ENCODE results near the gene LMTK2. TPM values are rescaled to one million over a fixed set of nuclear protein-coding genes. Genes with fewer than 3 reads are reported as not detected.
A peak's percentile ranks its signal among the peaks of the same experiment; 100 is the strongest.

The LMTK2 gene
- total RNA-seq, 1 experiment from 2014 or later, result 17.8 TPM

DNA sequence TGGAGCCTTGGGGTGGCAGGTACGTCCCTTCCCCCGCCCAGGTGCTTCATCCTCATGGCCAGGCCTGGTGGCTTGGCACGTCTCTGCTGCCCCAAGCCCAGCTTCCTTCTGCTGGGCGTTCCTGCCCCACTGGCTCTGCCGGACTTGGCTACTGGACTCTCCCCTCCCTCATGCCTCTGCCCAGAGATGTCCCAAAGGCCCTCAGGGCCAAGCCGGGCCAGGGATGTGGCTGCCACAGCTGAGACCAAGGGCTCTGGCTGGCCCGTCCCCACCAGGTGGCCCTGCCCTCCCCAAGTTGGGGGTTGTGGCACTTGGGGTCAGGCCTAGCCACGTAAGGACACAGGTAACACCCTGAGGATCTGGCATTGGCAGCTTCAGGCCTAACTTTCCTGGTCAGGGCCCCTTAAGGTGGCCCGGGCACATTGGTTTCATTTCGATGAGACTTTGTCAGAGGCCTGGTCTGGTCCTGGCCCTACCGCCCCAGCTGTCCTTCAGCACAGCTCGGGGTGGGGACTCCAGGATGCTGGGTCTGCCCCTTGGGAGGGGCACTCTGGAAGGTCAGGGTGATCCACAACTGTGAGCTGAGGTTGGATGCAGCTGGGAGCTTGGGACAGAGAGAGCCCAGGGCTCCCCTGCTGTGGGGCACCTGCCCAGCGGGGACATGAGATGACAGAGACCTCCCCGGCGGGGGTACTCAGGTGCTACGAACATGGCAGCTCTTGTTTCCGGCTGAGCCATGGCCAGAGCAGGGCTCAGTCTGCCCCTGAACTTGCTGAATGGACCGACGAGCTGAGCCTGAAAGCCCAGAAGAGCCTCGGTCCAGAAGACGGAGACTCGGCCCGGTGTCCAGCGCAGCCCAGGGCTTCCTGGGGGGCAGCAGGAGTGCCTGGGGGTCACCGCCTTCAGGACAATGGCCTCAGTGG lies 107.5 kb downstream of the LMTK2 start:
- Histone ChIP-seq H3K4me3 (replicated peaks in 1 of 2; ENCODE audit: low read depth in 1 of 2, low read length in 2 of 2) (no peak overlapping the region), H3K4me1 (ENCODE audit: control insufficient read depth in 1 of 2, insufficient read depth in 2 of 2, low read length in 2 of 2) (peaks cover 3 to 7% of the 10 kb centered on the region in 2 experiments; a peak in 2 of 4 replicates), H4K20me1 (ENCODE audit: insufficient read depth) (no peaks in the 10 kb centered on the region), H3K9ac (ENCODE audit: low read length) (no peak overlapping the region), H3K4me2 (ENCODE audit: low read length) (no peak overlapping the region), H3K9me3 (ENCODE audit: control insufficient read depth in 1 of 2, insufficient read depth in 1 of 2, low read depth in 1 of 2, low read length in 2 of 2) (no peaks in the 10 kb centered on the region), H3K27ac (ENCODE audit: low read depth, low read length) (no peak overlapping the region; the same call in 1 of the 2 replicates), H3K36me3 (ENCODE audit: control insufficient read depth in 1 of 2, insufficient read depth in 2 of 2, low read length in 2 of 2) (no peaks in the 10 kb centered on the region), H3K79me2 (ENCODE audit: insufficient read depth, low read length) (no peaks in the 10 kb centered on the region), H3K9me2 (ENCODE audit: insufficient read depth) (no peaks in the 10 kb centered on the region), H2AFZ (ENCODE audit: low read depth, low read length, poor library complexity, severe bottlenecking) (no peak overlapping the region), H3K27me3 (ENCODE audit: insufficient read depth, low read length) (no peaks in the 10 kb centered on the region)
- intact Hi-C loops (cut with micrococcal nuclease), result no loop called here
- POLR2A ChIA-PET, result no interaction called here
- ATAC-seq, result no peak
- RAD21 ChIA-PET (ENCODE audit: low non-redundant PET in 1 of 2, low total read pairs in 2 of 2, uncharacterized antibody in 2 of 2, unreplicated experiment in 2 of 2), result no interaction called here
- CTCF ChIA-PET, result no interaction called here
- BruUV-seq (replicated peaks), result no TSS peak
- TF ChIP-seq ZFX (IDR thresholded peaks at IDR 0.05) (no peak), JUND (IDR thresholded peaks at IDR 0.05) (no peak), POLR2AphosphoS5 (IDR thresholded peaks at IDR 0.05; ENCODE audit: low read depth, low read length) (0 out of 2 replicates have a peak, but pooled peaks have one; percentile 10), ELF1 (IDR thresholded peaks at IDR 0.05; ENCODE audit: borderline replicate concordance, low read depth) (no peak), EZH2phosphoT487 (IDR thresholded peaks at IDR 0.05; ENCODE audit: borderline replicate concordance) (no peak)
- TF ChIP-seq, protein P1, sequence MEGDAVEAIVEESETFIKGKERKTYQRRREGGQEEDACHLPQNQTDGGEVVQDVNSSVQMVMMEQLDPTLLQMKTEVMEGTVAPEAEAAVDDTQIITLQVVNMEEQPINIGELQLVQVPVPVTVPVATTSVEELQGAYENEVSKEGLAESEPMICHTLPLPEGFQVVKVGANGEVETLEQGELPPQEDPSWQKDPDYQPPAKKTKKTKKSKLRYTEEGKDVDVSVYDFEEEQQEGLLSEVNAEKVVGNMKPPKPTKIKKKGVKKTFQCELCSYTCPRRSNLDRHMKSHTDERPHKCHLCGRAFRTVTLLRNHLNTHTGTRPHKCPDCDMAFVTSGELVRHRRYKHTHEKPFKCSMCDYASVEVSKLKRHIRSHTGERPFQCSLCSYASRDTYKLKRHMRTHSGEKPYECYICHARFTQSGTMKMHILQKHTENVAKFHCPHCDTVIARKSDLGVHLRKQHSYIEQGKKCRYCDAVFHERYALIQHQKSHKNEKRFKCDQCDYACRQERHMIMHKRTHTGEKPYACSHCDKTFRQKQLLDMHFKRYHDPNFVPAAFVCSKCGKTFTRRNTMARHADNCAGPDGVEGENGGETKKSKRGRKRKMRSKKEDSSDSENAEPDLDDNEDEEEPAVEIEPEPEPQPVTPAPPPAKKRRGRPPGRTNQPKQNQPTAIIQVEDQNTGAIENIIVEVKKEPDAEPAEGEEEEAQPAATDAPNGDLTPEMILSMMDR (IDR thresholded peaks at IDR 0.05 in 2 of 3, conservative IDR thresholded peaks at IDR 0.05 in 1 of 3; ENCODE audit: borderline replicate concordance in 1 of 3, insufficient read depth in 1 of 3, low read depth in 2 of 3, low read length in 2 of 3), result no peak
- TF ChIP-seq, protein P2, sequence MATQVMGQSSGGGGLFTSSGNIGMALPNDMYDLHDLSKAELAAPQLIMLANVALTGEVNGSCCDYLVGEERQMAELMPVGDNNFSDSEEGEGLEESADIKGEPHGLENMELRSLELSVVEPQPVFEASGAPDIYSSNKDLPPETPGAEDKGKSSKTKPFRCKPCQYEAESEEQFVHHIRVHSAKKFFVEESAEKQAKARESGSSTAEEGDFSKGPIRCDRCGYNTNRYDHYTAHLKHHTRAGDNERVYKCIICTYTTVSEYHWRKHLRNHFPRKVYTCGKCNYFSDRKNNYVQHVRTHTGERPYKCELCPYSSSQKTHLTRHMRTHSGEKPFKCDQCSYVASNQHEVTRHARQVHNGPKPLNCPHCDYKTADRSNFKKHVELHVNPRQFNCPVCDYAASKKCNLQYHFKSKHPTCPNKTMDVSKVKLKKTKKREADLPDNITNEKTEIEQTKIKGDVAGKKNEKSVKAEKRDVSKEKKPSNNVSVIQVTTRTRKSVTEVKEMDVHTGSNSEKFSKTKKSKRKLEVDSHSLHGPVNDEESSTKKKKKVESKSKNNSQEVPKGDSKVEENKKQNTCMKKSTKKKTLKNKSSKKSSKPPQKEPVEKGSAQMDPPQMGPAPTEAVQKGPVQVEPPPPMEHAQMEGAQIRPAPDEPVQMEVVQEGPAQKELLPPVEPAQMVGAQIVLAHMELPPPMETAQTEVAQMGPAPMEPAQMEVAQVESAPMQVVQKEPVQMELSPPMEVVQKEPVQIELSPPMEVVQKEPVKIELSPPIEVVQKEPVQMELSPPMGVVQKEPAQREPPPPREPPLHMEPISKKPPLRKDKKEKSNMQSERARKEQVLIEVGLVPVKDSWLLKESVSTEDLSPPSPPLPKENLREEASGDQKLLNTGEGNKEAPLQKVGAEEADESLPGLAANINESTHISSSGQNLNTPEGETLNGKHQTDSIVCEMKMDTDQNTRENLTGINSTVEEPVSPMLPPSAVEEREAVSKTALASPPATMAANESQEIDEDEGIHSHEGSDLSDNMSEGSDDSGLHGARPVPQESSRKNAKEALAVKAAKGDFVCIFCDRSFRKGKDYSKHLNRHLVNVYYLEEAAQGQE (IDR thresholded peaks at IDR 0.05; ENCODE audit: low read depth), result no peak
- DNase-seq (ENCODE audit: low read depth, low spot score), result no peak

Data from HCT116 (cell line).